HepG2 (cell line): Measurements from ENCODE around the gene IFITM10. TPM values are rescaled to one million over a fixed set of nuclear protein-coding genes. Genes with fewer than 3 reads are reported as not detected.

Source experiments
- ATF7-NPFF ChIP-seq: sonication (generic); formaldehyde crosslinking; IDR thresholded peaks from 2 replicates; pipeline ENCODE4 v1.8.1; 2023; ENCODE audit warnings: mild to moderate bottlenecking, low read depth, missing genetic modification reagents, moderate library complexity
- NFE2 ChIP-seq: sonication (generic); formaldehyde crosslinking; IDR thresholded peaks from 2 replicates; pipeline ENCODE4 v1.4.0; 2020; ENCODE audit warnings: missing genetic modification reagents
- XBP1 ChIP-seq: sonication (generic); formaldehyde crosslinking; IDR thresholded peaks from 2 replicates; pipeline ENCODE4 v1.5.0; 2020; ENCODE audit warnings: missing genetic modification reagents
- ZIK1 ChIP-seq: sonication (generic); formaldehyde crosslinking; IDR thresholded peaks from 2 replicates; pipeline ENCODE4 v1.5.0; 2020; ENCODE audit warnings: mild to moderate bottlenecking, low read depth, missing genetic modification reagents, borderline replicate concordance
- ZNF431 ChIP-seq: sonication (generic); formaldehyde crosslinking; IDR thresholded peaks from 2 replicates; pipeline ENCODE4 v1.9.0; 2022; ENCODE audit warnings: missing genetic modification reagents, low read depth, mild to moderate bottlenecking, borderline replicate concordance
- polyA plus RNA-seq, 8 experiments: library from polyadenylated mRNA; depleted of rRNA in 3 of 8; stranded (reverse) in 7 of 8; unstranded in 1 of 8; fragments of >200 nt; fragmentation: Illumina TruSeq in 4 of 8; extraction: Trizol in 4 of 8; gene quantifications; 2 replicates each; pipeline versions ENCODE4 v1.2.1 to v1.2.3, GENCODE V29; 2011 to 2016; ENCODE audit warnings: low read depth in 4 of 8, missing spikeins in 1 of 8, mixed read lengths in 1 of 8; ENCODE audit not compliant: insufficient read depth in 1 of 8
- total RNA-seq, 5 experiments: library from RNA; depleted of rRNA; stranded (reverse); fragments of >200 nt; fragmentation: Illumina TruSeq; extraction: Trizol; gene quantifications; 2 replicates each; pipeline ENCODE4 v1.2.3, GENCODE V29; 2016; ENCODE audit warnings: low read depth in 1 of 5
- TF ChIP-seq, protein P1 (sequence below), 2 experiments: IDR thresholded peaks; 2 replicates each; pipeline ENCODE4 v1.6.1; 2011 to 2012; ENCODE audit warnings: low read length in 2 of 2, borderline replicate concordance in 1 of 2, low read depth in 1 of 2, mild to moderate bottlenecking in 1 of 2, moderate library complexity in 1 of 2
- TF ChIP-seq, protein P2 (sequence below): sonication (generic); formaldehyde crosslinking; IDR thresholded peaks from 2 replicates; pipeline ENCODE4 v1.4.0; 2020; ENCODE audit warnings: missing genetic modification reagents, mild to moderate bottlenecking, borderline replicate concordance

IFITM10 gene
- total and polyA plus RNA-seq, 2 of the 13 experiments (the other 11 are each of a cell fraction or from before 2014, with no cell fraction given) = 0.09 to 0.13 TPM

DNA sequence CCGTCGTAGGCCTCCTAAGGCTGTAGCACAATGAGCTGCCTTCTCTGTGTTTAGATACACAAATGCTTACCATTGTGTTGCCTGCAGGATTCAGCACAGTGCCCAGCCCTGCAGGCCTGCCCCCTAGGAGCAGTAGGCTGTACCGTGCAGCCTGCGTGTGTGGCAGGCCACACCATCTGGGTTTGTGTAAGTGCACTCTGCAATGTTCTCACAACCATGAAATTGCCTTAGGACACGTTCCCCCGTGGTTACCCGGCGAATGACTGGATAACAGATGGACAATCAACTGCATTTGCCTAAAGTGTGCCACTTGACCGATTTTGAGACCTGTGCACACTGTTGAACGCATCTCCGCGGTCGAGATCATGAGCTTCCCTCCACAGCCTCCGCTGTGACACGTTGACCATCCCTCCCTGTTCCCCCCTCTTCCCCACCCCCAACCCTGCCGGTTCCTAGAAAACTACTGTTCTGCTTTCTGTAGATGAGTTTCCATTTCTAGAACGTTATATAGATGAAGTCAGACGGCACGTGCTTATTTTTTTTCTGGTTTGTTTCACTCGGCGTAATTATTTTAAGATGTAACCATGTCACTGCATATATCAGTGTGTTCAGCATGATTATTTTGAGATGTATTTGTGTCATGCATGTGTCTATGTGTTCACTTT lies 35.5 kb upstream of the IFITM10 start (continued):
- TF ChIP-seq ATF7-NPFF (no peak), ZNF431 (CRISPR knock-in tag) (no peak), ZIK1 (no peak), NFE2 (CRISPR knock-in tag) (no peak), XBP1 (CRISPR knock-in tag) (no peak)
- TF ChIP-seq, protein P1, sequence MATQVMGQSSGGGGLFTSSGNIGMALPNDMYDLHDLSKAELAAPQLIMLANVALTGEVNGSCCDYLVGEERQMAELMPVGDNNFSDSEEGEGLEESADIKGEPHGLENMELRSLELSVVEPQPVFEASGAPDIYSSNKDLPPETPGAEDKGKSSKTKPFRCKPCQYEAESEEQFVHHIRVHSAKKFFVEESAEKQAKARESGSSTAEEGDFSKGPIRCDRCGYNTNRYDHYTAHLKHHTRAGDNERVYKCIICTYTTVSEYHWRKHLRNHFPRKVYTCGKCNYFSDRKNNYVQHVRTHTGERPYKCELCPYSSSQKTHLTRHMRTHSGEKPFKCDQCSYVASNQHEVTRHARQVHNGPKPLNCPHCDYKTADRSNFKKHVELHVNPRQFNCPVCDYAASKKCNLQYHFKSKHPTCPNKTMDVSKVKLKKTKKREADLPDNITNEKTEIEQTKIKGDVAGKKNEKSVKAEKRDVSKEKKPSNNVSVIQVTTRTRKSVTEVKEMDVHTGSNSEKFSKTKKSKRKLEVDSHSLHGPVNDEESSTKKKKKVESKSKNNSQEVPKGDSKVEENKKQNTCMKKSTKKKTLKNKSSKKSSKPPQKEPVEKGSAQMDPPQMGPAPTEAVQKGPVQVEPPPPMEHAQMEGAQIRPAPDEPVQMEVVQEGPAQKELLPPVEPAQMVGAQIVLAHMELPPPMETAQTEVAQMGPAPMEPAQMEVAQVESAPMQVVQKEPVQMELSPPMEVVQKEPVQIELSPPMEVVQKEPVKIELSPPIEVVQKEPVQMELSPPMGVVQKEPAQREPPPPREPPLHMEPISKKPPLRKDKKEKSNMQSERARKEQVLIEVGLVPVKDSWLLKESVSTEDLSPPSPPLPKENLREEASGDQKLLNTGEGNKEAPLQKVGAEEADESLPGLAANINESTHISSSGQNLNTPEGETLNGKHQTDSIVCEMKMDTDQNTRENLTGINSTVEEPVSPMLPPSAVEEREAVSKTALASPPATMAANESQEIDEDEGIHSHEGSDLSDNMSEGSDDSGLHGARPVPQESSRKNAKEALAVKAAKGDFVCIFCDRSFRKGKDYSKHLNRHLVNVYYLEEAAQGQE (IDR thresholded peaks at IDR 0.05; ENCODE audit: borderline replicate concordance in 1 of 2, low read depth in 1 of 2, low read length in 2 of 2) = no peak
- TF ChIP-seq, protein P2, sequence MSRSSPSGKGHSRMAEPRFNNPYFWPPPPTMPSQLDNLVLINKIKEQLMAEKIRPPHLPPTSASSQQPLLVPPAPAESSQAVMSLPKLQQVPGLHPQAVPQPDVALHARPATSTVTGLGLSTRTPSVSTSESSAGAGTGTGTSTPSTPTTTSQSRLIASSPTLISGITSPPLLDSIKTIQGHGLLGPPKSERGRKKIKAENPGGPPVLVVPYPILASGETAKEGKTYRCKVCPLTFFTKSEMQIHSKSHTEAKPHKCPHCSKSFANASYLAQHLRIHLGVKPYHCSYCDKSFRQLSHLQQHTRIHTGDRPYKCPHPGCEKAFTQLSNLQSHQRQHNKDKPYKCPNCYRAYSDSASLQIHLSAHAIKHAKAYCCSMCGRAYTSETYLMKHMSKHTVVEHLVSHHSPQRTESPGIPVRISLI (CRISPR knock-in tag) = no peak
- TF ChIP-seq, all 625 proteins: peak for 0
